Dermis microvascular lymphatic vessel endothelial cell (primary cell): ENCODE results near the gene FAM111B. TPM values are rescaled to one million over a fixed set of nuclear protein-coding genes. Genes with fewer than 3 reads are reported as not detected.

Experiments
- DNase-seq, 2 donors: peaks; one replicate each; pipeline versions ENCODE4 v3.0.0 to v3.0.0-alpha.2; 2010; ENCODE audit warnings: low read depth in 2 of 2
- total RNA-seq: library from RNA; depleted of rRNA; stranded (reverse); fragments of >200 nt; gene quantifications from 2 replicates; pipeline ENCODE4 v1.2.1, GENCODE V29; 2014

FAM111B gene
- total RNA-seq, 1 donor from 2014 or later: 14.4 TPM

- DNase-seq: peak in 1 of 2 donors; percentile 12
Measured at GRCh38 chr11:59157433-59157832, 50.4 kb downstream of the FAM111B start.

GRCh38 chr11:59158206-59159068 is 51.4 kb downstream of the FAM111B start:
- DNase-seq: peak; percentile 80 to 81

GRCh38 chr11:59164028-59164427 is 57.0 kb downstream of the FAM111B start:
- DNase-seq: no peak

GRCh38 chr11:59171508-59172322 is 64.7 kb downstream of the FAM111B start, which contains the start of gene DTX4:
Gene DTX4, plus strand, starts transcription at chr11:59172132. Its CDS starts 464 bp downstream, at chr11:59172596.
- DNase-seq: peak; percentile 78 to 90

GRCh38 chr11:59172345-59173079 is 65.5 kb downstream of the FAM111B start:
- peak in 1 of 2 donors; percentile 11 for DNase-seq

GRCh38 chr11:59173080-59173963 is 66.3 kb downstream of the FAM111B start:
- DNase-seq: peak in 1 of 2 donors; percentile 23

- peak in 1 of 2 donors; percentile 22 for DNase-seq
Measured at GRCh38 chr11:59173964-59174663, 67.1 kb downstream of the FAM111B start.

- no peak for DNase-seq
Measured at GRCh38 chr11:59174664-59175033, 67.6 kb downstream of the FAM111B start.

- no peak for DNase-seq
Measured at GRCh38 chr11:59175091-59175501, 68.1 kb downstream of the FAM111B start.

- no peak for DNase-seq
Measured at GRCh38 chr11:59176330-59176729, 69.3 kb downstream of the FAM111B start.

Other genes with a start within 250 kb of the FAM111B start
- gene GLYATL1, start 167.7 kb upstream of the FAM111B start, total RNA-seq: under 0.01 TPM in 1 of 2 replicates, not detected in the other
- gene GLYATL1B, start 20.9 kb upstream of the FAM111B start, total RNA-seq: not detected in 2 replicates
- 46.3 and 47.0 TPM in 2 replicates for gene FAM111A, start 35.6 kb downstream of the FAM111B start, total RNA-seq
- 10.4 and 49.6 TPM in 2 replicates for gene DTX4, start 64.9 kb downstream of the FAM111B start, total RNA-seq
- not detected in 2 replicates for gene MPEG1, start 105.7 kb downstream of the FAM111B start, total RNA-seq